Loucy (cell line): ENCODE data around the gene ACTR5.

Experiments
- EZH2phosphoT487 ChIP-seq: fragments of 200-600 bp; IDR thresholded peaks from 2 replicates; pipeline ENCODE4 v1.6.1; 2018; ENCODE audit warnings: antibody characterized with exemption, mild to moderate bottlenecking, moderate library complexity, borderline replicate concordance
- TF ChIP-seq, protein P1 (sequence below): fragments of 200-600 bp; sonication (generic); conservative IDR thresholded peaks from 2 replicates; pipeline ENCODE4 v1.5.1; 2014; ENCODE audit warnings: mild to moderate bottlenecking, antibody characterized with exemption, low read length

DNA sequence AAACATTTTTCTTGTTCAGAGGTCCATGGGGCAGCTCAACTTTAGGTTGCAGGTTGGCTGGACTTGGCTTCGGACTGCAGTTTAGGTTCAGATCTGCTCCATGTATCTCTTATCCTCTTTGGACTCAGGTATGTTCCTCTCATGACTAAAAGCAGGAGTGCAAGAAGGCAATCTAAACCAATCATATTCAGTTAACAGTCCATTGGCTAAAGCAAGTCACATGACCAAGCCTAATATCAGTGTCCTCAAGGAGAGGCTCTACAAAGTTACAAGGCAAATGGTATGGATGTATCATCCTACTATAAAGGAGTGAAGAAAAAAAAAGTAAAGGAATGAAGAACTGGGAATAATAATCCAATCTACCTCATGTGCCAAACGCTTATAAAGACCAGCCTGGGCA is 2.5 kb upstream of the ACTR5 start:
- TF ChIP-seq, protein P1, sequence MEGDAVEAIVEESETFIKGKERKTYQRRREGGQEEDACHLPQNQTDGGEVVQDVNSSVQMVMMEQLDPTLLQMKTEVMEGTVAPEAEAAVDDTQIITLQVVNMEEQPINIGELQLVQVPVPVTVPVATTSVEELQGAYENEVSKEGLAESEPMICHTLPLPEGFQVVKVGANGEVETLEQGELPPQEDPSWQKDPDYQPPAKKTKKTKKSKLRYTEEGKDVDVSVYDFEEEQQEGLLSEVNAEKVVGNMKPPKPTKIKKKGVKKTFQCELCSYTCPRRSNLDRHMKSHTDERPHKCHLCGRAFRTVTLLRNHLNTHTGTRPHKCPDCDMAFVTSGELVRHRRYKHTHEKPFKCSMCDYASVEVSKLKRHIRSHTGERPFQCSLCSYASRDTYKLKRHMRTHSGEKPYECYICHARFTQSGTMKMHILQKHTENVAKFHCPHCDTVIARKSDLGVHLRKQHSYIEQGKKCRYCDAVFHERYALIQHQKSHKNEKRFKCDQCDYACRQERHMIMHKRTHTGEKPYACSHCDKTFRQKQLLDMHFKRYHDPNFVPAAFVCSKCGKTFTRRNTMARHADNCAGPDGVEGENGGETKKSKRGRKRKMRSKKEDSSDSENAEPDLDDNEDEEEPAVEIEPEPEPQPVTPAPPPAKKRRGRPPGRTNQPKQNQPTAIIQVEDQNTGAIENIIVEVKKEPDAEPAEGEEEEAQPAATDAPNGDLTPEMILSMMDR, result no peak
- TF ChIP-seq EZH2phosphoT487, result no peak
